Smooth muscle cell (in vitro differentiated cells): ENCODE measurements around the gene HDDC3. TPM values are rescaled to one million over a fixed set of nuclear protein-coding genes. Genes with fewer than 3 reads are reported as not detected.

Experiments
- DNase-seq: peaks from one replicate; lab custom pipeline; 2025; ENCODE audit not compliant: unreplicated experiment; lab: John Stamatoyannopoulos, UW
- H2AFZ ChIP-seq: fragments of 200-600 bp; sonication (generic); 2 replicates; pipeline ENCODE4 v1.6.0; 2016; ENCODE audit warnings: antibody characterized with exemption, low read depth, mild to moderate bottlenecking
- H3F3A ChIP-seq: fragments of 200-600 bp; sonication (generic); 2 replicates; pipeline ENCODE4 v1.6.0; 2017; ENCODE audit warnings: antibody characterized with exemption, low read depth
- H3K27ac ChIP-seq: fragments of 200-600 bp; sonication (generic); 2 replicates; pipeline ENCODE4 v1.5.1; 2016; ENCODE audit warnings: low read depth, mild to moderate bottlenecking
- H3K27me3 ChIP-seq: fragments of 200-600 bp; sonication (generic); 2 replicates; pipeline ENCODE4 v1.6.1; 2016; ENCODE audit warnings: low read depth, mild to moderate bottlenecking
- H3K36me3 ChIP-seq: fragments of 200-600 bp; sonication (generic); 2 replicates; pipeline ENCODE4 v1.5.1; 2016; ENCODE audit warnings: low read depth
- H3K4me1 ChIP-seq: fragments of 200-600 bp; sonication (generic); 2 replicates; pipeline ENCODE4 v1.5.1; 2016; ENCODE audit warnings: low read depth
- H3K4me2 ChIP-seq: fragments of 200-600 bp; sonication (generic); 2 replicates; pipeline ENCODE4 v1.6.0; 2016; ENCODE audit warnings: mild to moderate bottlenecking
- H3K4me3 ChIP-seq: fragments of 200-600 bp; sonication (generic); 2 replicates; pipeline ENCODE4 v1.5.1; 2016; ENCODE audit warnings: mild to moderate bottlenecking
- H3K79me2 ChIP-seq: fragments of 200-600 bp; sonication (generic); 2 replicates; pipeline ENCODE4 v1.6.0; 2016; ENCODE audit warnings: low read depth, mild to moderate bottlenecking
- H3K9ac ChIP-seq: fragments of 200-600 bp; sonication (generic); 2 replicates; pipeline ENCODE4 v1.6.0; 2016; ENCODE audit warnings: low read depth
- H3K9me3 ChIP-seq: fragments of 200-600 bp; sonication (generic); replicated peaks from 2 replicates; pipeline ENCODE4 v1.5.1; 2016; ENCODE audit warnings: low read depth
- H4K20me1 ChIP-seq: fragments of 200-600 bp; sonication (generic); 2 replicates; pipeline ENCODE4 v1.6.0; 2016; ENCODE audit warnings: low read depth
- CTCF ChIP-seq: fragments of 200-600 bp; sonication (generic); IDR thresholded peaks from 2 replicates; pipeline ENCODE4 v1.5.1; 2017; ENCODE audit warnings: borderline replicate concordance, mild to moderate bottlenecking, antibody characterized with exemption; ENCODE audit not compliant: insufficient read depth, poor library complexity, severe bottlenecking
- WGBS: methylation state at CpG from one replicate; pipeline ENCODE4 v1.1.7; 2016; ENCODE audit warnings: low lambda C conversion rate; 5-methylcytosine and 5-hydroxymethylcytosine counted together
- polyA plus RNA-seq: library from polyadenylated mRNA; unstranded; fragments of >200 nt; fragmentation: Nextera tagmentation; extraction: Ambion mirVana; gene quantifications from 2 replicates; pipeline ENCODE4 v1.2.1, GENCODE V29; 2016
- total RNA-seq: library from RNA; depleted of rRNA; stranded (reverse); fragments of >200 nt; gene quantifications from 2 replicates; pipeline ENCODE4 v1.2.3, GENCODE V29; 2014

HDDC3 gene
- total and polyA plus RNA-seq, 2 experiments from 2014 or later: 16.0 to 16.3 TPM

- Histone ChIP-seq H3K9me3 (no peaks in the 10 kb centered on the region), H3K27me3 (no peaks in the 10 kb centered on the region), H3K79me2 (no peaks in the 10 kb centered on the region), H2AFZ (no peak overlapping the region), H3K4me3 (no peak overlapping the region), H4K20me1 (no peaks in the 10 kb centered on the region), H3K36me3 (no peaks in the 10 kb centered on the region), H3F3A (no peaks in the 10 kb centered on the region), H3K4me1 (no peaks in the 10 kb centered on the region), H3K4me2 (no peak overlapping the region), H3K9ac (no peak overlapping the region), H3K27ac (no peak overlapping the region)
- 88% methylated on average over 8 of the region's 8 CpGs for WGBS
- DNase-seq: no peak
- TF ChIP-seq CTCF: no peak
Observed at GRCh38 chr15:90891346-90891949, 40.9 kb downstream of the HDDC3 start.

- H3K9ac ChIP-seq: no peak overlapping the region
Observed at GRCh38 chr15:90890839-90891238, 41.5 kb downstream of the HDDC3 start.

GRCh38 chr15:90889736-90890456, 42.5 kb downstream of the HDDC3 start:
- Histone ChIP-seq H3K4me1 (peaks cover 1% of the 10 kb centered on the region), H3K36me3 (no peaks in the 10 kb centered on the region), H3K4me2 (no peak overlapping the region), H3F3A (peaks cover 8% of the 10 kb centered on the region), H3K4me3 (no peak overlapping the region), H3K9ac (no peak overlapping the region), H3K27me3 (no peaks in the 10 kb centered on the region), H3K27ac (no peak overlapping the region), H3K79me2 (no peaks in the 10 kb centered on the region), H3K9me3 (no peaks in the 10 kb centered on the region), H2AFZ (no peak overlapping the region), H4K20me1 (no peaks in the 10 kb centered on the region)
- TF ChIP-seq CTCF: no peak
- no peak for DNase-seq
- 94% methylated on average over 19 of the region's 31 CpGs for WGBS

More at GRCh38 chr15:90890839-90891238, 41.5 kb downstream of the HDDC3 start:
- no peak for DNase-seq
- no peaks in the 10 kb centered on the region for H3F3A ChIP-seq
- H3K27me3 ChIP-seq: no peaks in the 10 kb centered on the region
- no peaks in the 10 kb centered on the region for H3K79me2 ChIP-seq
- no peak overlapping the region for H2AFZ ChIP-seq
- H3K4me1 ChIP-seq: no peaks in the 10 kb centered on the region
- no peak for TF ChIP-seq CTCF
- no peaks in the 10 kb centered on the region for H4K20me1 ChIP-seq
- no peak overlapping the region for H3K4me3 ChIP-seq
- 92% methylated on average over 12 of the region's 12 CpGs for WGBS
- no peaks in the 10 kb centered on the region for H3K36me3 ChIP-seq
- no peaks in the 10 kb centered on the region for H3K9me3 ChIP-seq
- no peak overlapping the region for H3K4me2 ChIP-seq
- H3K27ac ChIP-seq: no peak overlapping the region

- H3K4me1 ChIP-seq: peaks cover 7% of the 10 kb centered on the region
- H3K36me3 ChIP-seq: no peaks in the 10 kb centered on the region
- no peak overlapping the region for H3K4me3 ChIP-seq
- H3K79me2 ChIP-seq: no peaks in the 10 kb centered on the region
- H3K9ac ChIP-seq: no peak overlapping the region
- no peaks in the 10 kb centered on the region for H3K27me3 ChIP-seq
- no peak for DNase-seq
- 96% methylated on average over 18 of the region's 18 CpGs for WGBS
- no peak overlapping the region for H2AFZ ChIP-seq
- TF ChIP-seq CTCF: no peak
- no peaks in the 10 kb centered on the region for H4K20me1 ChIP-seq
- H3K9me3 ChIP-seq: no peaks in the 10 kb centered on the region
- H3K27ac ChIP-seq: no peak overlapping the region
- H3K4me2 ChIP-seq: no peak overlapping the region
- H3F3A ChIP-seq: peaks cover 10% of the 10 kb centered on the region
Observed at GRCh38 chr15:90889313-90889730, 43.0 kb downstream of the HDDC3 start.
